GM12801 (cell line): ENCODE results near the gene TMEM30A.

Source experiments
- CTCF ChIP-seq: IDR thresholded peaks from one replicate; pipeline ENCODE4 v1.5.1; 2011; ENCODE audit warnings: control low read depth; ENCODE audit not compliant: insufficient read length; ENCODE audit errors: extremely low read depth

TMEM30A gene

DNA sequence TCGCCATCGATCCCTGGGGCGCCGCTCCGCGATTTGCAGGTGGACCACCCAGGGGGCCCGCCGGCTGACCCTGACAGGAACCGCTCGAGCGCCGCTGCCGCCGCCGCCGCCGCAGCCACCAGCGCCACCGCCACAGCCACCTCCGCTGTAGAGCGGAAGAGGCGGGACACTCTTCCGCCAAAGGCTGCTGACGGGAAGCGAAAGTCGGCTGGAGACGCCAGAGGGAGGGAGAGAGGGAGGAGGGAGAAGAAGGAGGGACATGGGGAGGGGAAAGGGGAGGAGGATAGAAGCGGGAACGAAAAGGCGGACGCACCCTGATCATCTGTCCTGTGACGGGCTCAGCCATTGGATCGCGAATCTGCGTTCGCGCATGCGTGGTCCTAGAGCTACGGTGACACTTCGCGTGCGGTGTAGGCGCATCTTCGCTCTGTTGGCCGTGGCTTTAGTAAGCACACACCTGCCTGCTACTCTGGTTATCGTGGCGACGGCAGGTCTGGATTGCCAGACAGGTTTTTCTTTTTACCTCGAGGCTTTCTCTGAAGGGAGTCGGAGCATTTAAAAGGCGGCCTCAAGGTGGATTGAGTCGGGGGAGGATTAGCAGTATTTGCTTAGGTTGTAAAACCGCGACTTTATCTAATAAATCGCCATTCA, at the start of gene TMEM30A:
TSS of gene TMEM30A (minus strand) at position 161 of the 651 bp plus-strand sequence. CDS start at position 7, 154 bp downstream.
- TF ChIP-seq CTCF, result no peak

GRCh38 chr6:75333676-75334200, 49.1 kb upstream of the TMEM30A start:
- TF ChIP-seq CTCF, result no peak

DNA sequence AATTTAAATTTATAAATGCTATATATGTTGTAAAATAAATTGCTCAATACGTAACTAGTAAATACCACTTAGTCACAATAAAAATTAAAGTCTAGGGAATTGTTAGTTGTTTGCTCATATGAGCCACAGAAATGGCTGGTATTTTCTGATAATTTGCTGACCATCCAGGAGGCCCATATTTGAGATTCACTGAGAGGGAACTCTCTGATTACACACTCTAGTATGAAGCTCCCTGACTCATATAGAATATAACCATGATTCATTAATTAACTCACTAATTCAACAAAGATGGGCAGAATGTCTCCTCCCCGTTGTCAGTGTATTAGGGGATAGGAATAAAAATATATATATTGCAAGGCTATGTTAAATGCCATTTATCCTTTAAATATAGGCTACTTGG, 46.6 kb upstream of the TMEM30A start:
- no peak for TF ChIP-seq CTCF

- TF ChIP-seq CTCF, result no peak
Observed at GRCh38 chr6:75329703-75330102, 45.1 kb upstream of the TMEM30A start.

- TF ChIP-seq CTCF, result no peak
Observed at GRCh38 chr6:75327807-75328206, 43.2 kb upstream of the TMEM30A start.

DNA sequence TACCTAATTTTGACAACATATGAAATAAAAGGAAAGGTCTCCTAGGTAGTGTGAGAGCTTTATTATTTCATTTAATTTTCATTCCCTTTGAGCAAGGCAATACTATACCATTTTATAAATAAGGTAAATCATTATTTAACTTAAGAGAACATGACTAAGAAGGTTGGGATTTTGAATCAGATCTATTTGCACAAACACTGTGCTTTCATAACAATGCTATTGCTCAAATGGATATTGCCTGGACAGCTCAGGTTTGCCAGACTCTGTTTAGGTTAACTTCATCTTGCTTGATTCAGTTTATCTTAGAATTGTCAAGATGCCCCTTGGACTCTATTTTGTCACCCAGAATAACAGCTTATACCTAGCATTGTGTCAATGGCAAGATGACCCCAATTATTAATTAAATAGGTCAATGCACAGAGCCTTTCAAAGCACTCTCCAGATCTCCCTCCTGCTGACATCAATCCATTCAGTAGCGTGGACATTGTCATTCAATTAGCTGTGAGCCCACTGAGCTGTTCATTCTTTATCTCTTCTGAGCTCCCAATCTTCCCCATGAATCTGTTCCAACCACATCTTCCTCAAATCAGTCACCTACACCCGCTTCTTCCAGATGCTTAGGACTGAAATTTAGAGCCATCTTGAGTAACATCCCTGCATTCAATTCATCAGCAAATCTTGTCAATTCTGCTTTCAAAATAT, 42.1 kb upstream of the TMEM30A start:
- TF ChIP-seq CTCF, result no peak

- no peak for TF ChIP-seq CTCF
Observed at GRCh38 chr6:75318900-75319299, 34.3 kb upstream of the TMEM30A start.
